Activated CD4-positive, alpha-beta T cell treated with anti-CD3 and anti-CD28 coated beads, Interleukin-2, amount 50 U/mL, for 4 hours (primary cell): Measurements from ENCODE around the gene CD46.
"Not testable (repeated sequence)": the region's sequence is repeated elsewhere in the genome, so short reads cannot be mapped to it uniquely, and the experiment has no call there.

Source experiments
- DNase-seq, 2 experiments: peaks; one replicate each; pipeline ENCODE4 v3.0.0-alpha.2; 2020

CD46 gene

GRCh38 chr1:207751463-207751789, 428 bp upstream of the CD46 start:
- DNase-seq = not testable (repeated sequence)

DNA sequence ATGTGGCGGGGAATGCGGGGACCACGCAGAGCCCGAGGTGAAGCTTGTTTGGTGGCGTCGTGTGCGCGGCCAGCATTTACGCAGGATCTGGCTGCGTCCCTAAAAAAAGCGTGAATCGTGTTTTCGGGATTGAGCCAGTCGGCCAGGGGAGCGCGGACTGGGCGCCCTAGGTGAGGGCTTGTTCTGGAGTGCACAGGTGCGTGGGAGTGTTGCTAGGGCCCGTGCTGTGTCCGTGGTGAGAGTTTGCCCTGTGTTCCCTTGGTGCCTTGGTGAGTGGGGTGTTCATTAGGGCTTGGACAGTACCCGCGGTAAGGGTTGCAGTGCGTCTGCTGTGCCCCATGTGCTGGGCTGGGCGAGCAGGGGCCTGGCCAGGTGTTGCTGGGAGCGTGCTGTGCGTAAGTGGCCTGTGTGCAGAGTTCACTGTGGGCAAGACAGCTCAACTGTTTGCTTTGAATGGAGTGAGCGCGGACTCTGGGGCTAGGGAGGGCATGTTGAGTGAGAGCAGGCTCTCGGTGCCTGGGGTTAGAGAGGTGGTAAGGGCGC, 673 bp downstream of the CD46 start:
- DNase-seq = peak; percentile 14 to 16

- DNase-seq = no peak
These were observed 1.8 kb downstream of the CD46 start for GRCh38 chr1:207753611-207754010.

GRCh38 chr1:207754011-207754410, 2.2 kb downstream of the CD46 start:
- DNase-seq = no peak

DNA sequence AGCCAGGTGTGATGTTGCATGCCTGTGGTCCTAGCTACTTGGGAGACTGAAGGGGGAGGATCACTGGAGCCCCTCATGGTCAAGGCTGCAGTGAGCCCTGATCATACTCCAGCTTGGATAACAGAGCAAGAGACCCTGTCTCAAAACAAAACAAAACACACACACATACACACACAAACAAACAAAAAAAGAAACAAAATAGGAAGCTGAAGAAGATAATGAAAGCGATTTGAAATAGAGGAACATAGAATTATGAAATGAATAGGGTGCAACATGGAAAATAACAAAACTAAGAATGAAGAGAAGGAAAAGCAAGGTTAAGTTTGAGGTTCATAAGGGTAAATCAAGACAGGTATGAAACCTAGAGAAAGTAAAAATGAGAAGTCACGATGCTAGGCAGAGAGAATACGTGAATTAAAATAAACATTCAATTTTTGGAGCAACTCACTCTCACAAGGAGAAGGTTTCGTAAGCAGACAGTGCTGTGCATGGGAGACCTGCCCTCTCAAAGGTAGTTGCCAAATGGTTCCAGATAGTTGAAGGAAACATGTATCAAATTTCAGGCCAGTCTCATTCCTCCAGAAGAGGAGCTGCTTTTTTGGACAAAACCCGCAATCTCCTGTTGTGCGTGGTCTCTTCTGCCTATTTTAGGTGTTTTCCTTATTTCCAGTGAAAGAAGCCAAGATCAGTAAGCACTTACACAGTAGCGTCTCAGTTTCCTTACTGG, 3.3 kb downstream of the CD46 start:
- no peak for DNase-seq

DNA sequence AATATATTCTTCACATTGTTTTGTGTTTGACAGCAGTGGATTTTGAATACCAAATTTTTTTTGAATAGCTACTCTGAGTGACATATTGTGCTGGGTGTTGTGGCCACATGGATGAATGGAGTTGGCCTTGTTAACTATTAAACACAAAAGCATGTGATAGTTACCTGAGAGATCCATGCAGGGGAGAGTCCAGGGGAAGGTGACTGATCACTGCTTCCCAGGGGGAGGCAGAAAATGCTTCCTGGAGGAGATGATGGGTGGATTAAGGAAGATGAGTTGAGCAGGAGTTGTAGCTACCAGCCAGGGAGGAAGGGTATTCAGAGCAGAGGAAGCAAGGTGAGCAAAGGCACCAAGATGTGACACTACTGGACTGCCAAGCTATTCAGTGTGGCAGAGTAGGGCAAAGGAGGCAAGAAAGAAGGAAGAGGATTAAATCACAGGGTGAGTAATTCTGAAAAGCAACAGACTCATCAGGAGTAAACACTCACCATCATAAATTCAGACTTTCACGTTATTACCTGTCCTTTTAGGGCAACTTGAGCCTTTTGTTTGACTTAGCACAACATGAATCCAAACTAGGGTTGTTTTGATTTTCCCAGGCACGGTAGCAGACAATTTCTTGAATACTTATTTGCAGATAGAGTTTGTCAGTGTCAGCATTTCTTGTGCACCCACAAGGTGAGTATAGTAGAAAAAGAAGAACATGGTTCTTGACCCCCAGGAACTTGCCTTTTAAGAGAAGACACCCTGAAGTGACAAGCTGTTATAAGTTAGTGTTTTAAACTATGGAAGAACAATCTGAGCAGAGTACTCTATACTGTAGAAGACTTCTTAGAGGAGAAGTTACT, 4.2 kb downstream of the CD46 start:
- DNase-seq = no peak

DNA sequence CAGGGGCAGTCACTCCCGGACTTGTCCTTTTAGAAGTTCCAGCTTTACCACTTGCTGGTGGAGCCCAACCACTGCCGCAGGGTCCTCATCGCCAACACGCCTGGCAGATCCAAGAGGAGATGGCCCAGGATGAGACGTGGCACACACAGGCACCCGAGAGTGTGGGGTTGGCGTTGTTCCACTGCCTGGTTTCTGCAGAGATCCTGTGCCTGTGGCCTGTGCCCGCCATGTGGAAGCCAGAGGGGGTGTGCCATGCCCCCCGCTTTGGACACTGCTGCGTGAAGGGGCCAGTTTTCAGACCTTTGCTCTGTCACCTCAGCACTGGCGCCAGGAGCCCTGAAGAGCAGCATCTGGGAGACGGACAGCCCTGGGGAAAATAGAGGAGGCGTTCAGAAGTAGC, 10.8 kb downstream of the CD46 start:
- DNase-seq = no peak

GRCh38 chr1:207763091-207763490, 11.2 kb downstream of the CD46 start:
- no peak for DNase-seq

DNA sequence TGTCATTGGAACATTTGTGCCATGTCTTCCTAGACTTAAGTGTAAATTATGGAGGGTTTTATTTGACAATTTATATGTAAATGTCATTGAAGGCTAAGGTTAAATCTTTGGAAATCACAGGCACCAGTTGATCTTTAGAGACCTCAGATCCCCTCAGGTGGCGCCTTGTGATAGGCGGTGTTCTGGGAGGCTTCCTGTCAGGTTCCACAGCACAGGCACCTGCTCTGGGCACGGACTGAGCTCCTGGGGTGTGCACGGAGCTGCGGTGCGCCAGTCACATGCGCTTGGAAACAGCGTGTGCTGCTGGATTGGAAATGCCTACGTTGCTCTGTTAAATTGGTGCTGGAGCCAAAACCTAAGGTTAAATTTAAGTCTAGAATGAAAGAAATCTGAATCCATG, 12.1 kb downstream of the CD46 start:
- no peak for DNase-seq

DNA sequence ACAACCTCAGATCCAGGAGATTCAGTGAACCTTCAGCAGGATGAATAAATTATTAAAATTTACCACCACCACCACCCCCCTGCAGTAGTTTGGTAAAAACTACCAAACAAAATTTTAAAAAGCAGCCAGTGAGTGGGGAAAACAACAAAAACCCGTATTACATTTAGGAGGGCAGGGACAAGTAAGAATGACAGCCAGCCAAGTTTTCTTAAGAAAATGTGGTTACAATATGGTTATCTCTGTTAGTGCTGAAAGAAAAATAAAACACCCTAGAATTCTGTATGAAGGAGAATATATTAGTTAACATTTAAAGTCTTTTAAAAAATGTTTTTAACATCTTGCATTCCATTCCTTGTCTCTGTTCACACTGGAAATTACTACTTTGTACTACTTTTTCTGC, 14.7 kb downstream of the CD46 start:
- DNase-seq = no peak

GRCh38 chr1:207770514-207770913, 18.7 kb downstream of the CD46 start:
- not testable (repeated sequence) for DNase-seq

DNA sequence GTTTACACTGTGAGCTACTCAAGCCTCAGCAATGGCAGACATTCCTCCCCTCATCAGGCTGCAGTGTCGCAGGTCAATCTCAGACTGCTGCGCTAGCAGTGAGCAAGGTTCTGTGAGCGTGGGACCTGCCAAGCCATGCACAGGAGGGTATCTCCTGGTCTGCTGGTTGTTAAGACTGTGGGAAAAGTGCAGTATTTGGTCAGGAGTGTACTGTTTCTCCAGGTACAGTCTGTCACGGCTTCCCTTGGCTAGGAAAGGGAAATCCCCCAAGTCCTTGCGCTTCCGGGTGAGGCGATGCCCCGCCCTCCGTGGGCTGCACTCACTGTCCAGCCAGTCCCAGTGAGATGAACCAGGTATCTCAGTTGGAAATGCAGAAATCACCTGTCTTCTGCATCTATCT, 24.2 kb downstream of the CD46 start:
- not testable (repeated sequence) for DNase-seq

DNA sequence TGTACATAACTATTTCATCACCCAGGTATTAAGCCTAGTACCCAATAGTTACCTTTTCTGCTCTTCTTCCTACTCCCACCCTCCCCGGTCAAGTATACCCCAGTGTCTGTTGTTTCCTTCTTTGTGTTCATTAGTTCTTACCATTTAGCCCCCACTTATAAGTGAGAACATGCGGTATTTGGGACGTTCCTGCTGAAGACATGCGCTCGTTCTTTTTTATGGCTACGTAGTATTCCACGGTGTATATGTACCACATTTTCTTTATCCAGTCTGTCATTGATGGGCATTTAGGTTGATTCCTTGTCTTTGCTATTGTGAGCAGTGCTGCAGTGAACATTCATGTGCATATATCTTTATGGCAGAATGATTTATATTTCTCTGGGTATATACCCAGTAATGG, 25.6 kb downstream of the CD46 start:
- DNase-seq = not testable (repeated sequence)

GRCh38 chr1:207779008-207779407, 27.2 kb downstream of the CD46 start:
- DNase-seq = no peak

DNA sequence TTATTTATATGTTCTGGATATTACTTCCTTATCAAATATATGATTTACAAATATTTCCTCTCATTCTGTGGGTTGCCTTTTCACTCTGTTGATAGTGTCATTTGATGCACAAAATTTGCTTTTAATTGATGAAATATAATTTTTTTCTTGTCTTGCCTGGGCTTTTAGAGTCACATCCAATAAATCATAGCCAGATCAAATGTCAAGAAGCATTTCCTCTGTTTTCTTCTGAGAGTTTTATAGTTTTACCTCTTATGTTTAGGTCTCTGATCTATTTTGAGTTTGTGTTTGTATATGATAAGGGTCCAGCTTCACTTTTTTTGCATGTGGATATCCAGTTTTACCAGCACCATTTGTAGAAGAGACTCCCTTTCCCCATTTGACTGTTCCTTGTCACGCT, 29.5 kb downstream of the CD46 start:
- no peak for DNase-seq

DNA sequence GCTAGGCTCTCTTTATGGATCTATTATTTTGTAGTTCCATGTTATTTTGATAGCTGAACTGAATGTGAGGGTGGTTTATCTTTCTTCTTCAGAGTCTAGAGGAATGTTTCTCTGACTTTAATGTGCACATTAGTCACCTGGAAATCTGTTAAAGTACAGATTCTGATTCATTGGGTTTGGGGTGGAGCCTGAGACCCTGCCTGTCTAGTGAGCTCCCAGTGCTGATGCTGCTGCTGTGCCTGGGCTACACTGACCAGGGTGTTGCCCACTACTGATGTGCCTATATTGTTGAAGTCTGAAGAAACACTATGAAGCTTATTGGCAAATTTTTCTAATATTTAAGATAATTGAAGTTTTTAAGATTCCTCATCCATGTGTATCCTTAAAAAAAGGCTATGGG, 35.9 kb downstream of the CD46 start:
- DNase-seq = no peak

DNA sequence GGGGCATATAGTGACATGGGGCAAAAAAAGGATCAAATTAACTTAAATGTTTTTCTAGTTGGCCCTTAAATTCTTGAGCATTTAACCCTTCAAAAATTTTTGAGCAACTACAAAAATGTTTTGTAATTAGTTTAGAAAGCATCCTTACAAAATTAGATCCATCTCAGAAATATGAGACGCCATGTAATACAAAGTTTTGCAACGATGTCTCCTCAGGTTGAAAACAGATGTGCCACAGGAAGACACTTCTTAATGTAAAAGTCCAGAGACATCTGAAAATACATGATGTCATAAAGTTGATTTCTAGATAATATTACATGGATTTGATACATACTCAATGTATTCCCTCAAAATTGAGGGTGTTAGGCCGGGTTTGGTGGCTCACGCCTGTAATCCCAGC, 37.5 kb downstream of the CD46 start:
- DNase-seq = no peak

- DNase-seq = no peak
These were observed 38.2 kb downstream of the CD46 start for GRCh38 chr1:207789792-207790787.

DNA sequence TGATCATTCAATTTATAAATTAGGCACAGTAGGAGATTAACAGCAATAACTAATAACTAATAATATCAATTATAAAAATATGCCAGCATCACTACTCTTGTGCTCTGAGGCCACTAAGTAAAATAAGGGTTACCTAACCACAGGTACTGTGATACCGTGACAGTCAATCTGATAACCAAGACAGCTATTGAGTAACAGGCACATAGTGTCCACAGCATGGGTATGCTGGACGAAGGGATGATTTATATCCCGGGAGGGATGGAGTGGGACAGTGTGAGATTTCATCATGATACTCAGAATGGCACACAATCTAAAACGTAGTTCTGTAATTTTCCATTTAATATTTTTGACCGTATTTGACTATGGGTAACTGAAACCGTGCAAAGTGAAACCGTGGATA, 39.4 kb downstream of the CD46 start:
- no peak for DNase-seq

GRCh38 chr1:207793327-207793726, 41.5 kb downstream of the CD46 start:
- no peak for DNase-seq

DNA sequence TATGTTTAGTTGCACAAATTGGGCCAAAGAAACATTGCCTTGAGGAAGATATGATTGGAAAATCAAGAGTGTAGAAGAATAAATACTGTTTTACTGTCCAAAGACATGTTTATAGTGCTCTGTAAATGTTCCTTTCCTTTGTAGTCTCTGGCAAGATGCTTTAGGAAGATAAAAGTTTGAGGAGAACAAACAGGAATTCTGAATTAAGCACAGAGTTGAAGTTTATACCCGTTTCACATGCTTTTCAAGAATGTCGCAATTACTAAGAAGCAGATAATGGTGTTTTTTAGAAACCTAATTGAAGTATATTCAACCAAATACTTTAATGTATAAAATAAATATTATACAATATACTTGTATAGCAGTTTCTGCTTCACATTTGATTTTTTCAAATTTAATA, 43.0 kb downstream of the CD46 start:
- no peak for DNase-seq

- peak; percentile 82 to 84 for DNase-seq
These were observed 45.5 kb downstream of the CD46 start for GRCh38 chr1:207797229-207797973.
